Measurements from ENCODE around the gene AGAP1.

Gene AGAP1

GRCh38 chr2:235727174-235727573, 233.3 kb downstream of the AGAP1 start:
- no peak for DNase-seq (ENCODE audit: low read depth in 3 of 3, low spot score in 1 of 3)

GRCh38 chr2:235727891-235728799, 234.3 kb downstream of the AGAP1 start:
- no peak for DNase-seq (ENCODE audit: low read depth in 3 of 3, low spot score in 1 of 3)

- DNase-seq (ENCODE audit: low read depth in 3 of 3, low spot score in 1 of 3), result no peak
These were observed 235.1 kb downstream of the AGAP1 start for GRCh38 chr2:235728800-235729556.

GRCh38 chr2:235729557-235729947, 235.7 kb downstream of the AGAP1 start:
- DNase-seq (ENCODE audit: low read depth in 3 of 3, low spot score in 1 of 3), result no peak

- DNase-seq (ENCODE audit: low read depth in 3 of 3, low spot score in 1 of 3), result no peak
These were observed 236.3 kb downstream of the AGAP1 start for GRCh38 chr2:235730115-235730514.

- no peak for DNase-seq (ENCODE audit: low read depth in 3 of 3, low spot score in 1 of 3)
These were observed 239.9 kb downstream of the AGAP1 start for GRCh38 chr2:235733761-235734160.

- DNase-seq (ENCODE audit: low read depth in 3 of 3, low spot score in 1 of 3), result no peak
These were observed 240.3 kb downstream of the AGAP1 start for GRCh38 chr2:235734168-235734567.

- no peak for DNase-seq (ENCODE audit: low read depth in 3 of 3, low spot score in 1 of 3)
These were observed 240.9 kb downstream of the AGAP1 start for GRCh38 chr2:235734688-235735231.

- DNase-seq (ENCODE audit: low read depth in 3 of 3, low spot score in 1 of 3), result no peak
These were observed 243.6 kb downstream of the AGAP1 start for GRCh38 chr2:235737396-235737795.

GRCh38 chr2:235737840-235738239, 244.0 kb downstream of the AGAP1 start:
- no peak for DNase-seq (ENCODE audit: low read depth in 3 of 3, low spot score in 1 of 3)

GRCh38 chr2:235739704-235740415, 246.0 kb downstream of the AGAP1 start:
- DNase-seq (ENCODE audit: low read depth in 3 of 3, low spot score in 1 of 3), result no peak

GRCh38 chr2:235740821-235741220, 247.0 kb downstream of the AGAP1 start:
- no peak for DNase-seq (ENCODE audit: low read depth in 3 of 3, low spot score in 1 of 3)

- DNase-seq (ENCODE audit: low read depth in 3 of 3, low spot score in 1 of 3), result no peak
These were observed 250.3 kb downstream of the AGAP1 start for GRCh38 chr2:235744161-235744560.

- DNase-seq (ENCODE audit: low read depth in 3 of 3, low spot score in 1 of 3), result no peak
These were observed 251.8 kb downstream of the AGAP1 start for GRCh38 chr2:235745597-235745996.

GRCh38 chr2:235746257-235746934, 252.6 kb downstream of the AGAP1 start:
- no peak for DNase-seq (ENCODE audit: low read depth in 3 of 3, low spot score in 1 of 3)

GRCh38 chr2:235747001-235747785, 253.3 kb downstream of the AGAP1 start:
- no peak for DNase-seq (ENCODE audit: low read depth in 3 of 3, low spot score in 1 of 3)

- DNase-seq (ENCODE audit: low read depth in 3 of 3, low spot score in 1 of 3), result no peak
These were observed 253.9 kb downstream of the AGAP1 start for GRCh38 chr2:235747786-235748091.

- no peak for DNase-seq (ENCODE audit: low read depth in 3 of 3, low spot score in 1 of 3)
These were observed 255.4 kb downstream of the AGAP1 start for GRCh38 chr2:235749121-235749770.

- DNase-seq (ENCODE audit: low read depth in 3 of 3, low spot score in 1 of 3), result no peak
These were observed 255.9 kb downstream of the AGAP1 start for GRCh38 chr2:235749771-235750160.

GRCh38 chr2:235752846-235753245, 259.0 kb downstream of the AGAP1 start:
- DNase-seq (ENCODE audit: low read depth in 3 of 3, low spot score in 1 of 3), result no peak

Data from stimulated activated CD4-positive, alpha-beta T cell treated with anti-CD3 and anti-CD28 coated beads, TNF-alpha, amount 100 ng/mL, for 1 hour (primary cell).